Thyroid gland (tissue), 4 donors: ENCODE data around the gene CCT7. TPM values are rescaled to one million over a fixed set of nuclear protein-coding genes. Genes with fewer than 3 reads are reported as not detected.

Source experiments
- DNase-seq, 2 donors: peaks; one replicate each; pipeline ENCODE4 v3.0.0-alpha.2; 2019
- H3K27ac ChIP-seq, 3 donors: fragments of 200-600 bp; sonication (generic); 1 replicate in 2 of 3; 2 replicates in 1 of 3; pipeline ENCODE4 v1.5.1; 2016 to 2019; ENCODE audit warnings: mild to moderate bottlenecking in 1 of 3, moderate library complexity in 1 of 3
- H3K27me3 ChIP-seq: fragments of 200-600 bp; sonication (generic); one replicate; pipeline ENCODE4 v1.5.1; 2019
- H3K36me3 ChIP-seq, 2 donors: fragments of 200-600 bp; sonication (generic); one replicate each; pipeline ENCODE4 v1.5.1; 2016 to 2019
- H3K4me1 ChIP-seq, 2 donors: fragments of 200-600 bp; sonication (generic); one replicate each; pipeline ENCODE4 v1.5.1; 2017 to 2019
- H3K4me3 ChIP-seq, 3 donors: fragments of 200-600 bp; sonication (generic); replicated peaks in 1 of 3; 1 replicate in 2 of 3; 2 replicates in 1 of 3; pipeline ENCODE4 v1.5.1; 2016; ENCODE audit warnings: mild to moderate bottlenecking in 1 of 3
- H3K9me3 ChIP-seq: fragments of 200-600 bp; sonication (generic); one replicate; pipeline ENCODE4 v1.5.1; 2017
- POLR2A ChIP-seq, 2 donors: fragments of 450-650 bp; IDR thresholded peaks; one replicate each; pipeline ENCODE4 v1.6.1; 2017; ENCODE audit warnings: antibody characterized with exemption in 2 of 2, mild to moderate bottlenecking in 2 of 2, moderate library complexity in 1 of 2
- WGBS, 2 donors: methylation state at CpG; one replicate each; pipeline ENCODE4 v1.1.5; 2017; 5-methylcytosine and 5-hydroxymethylcytosine counted together
- intact Hi-C: fragments of 100-400 bp; cut with DNase I; formaldehyde crosslinking; loops from one replicate; pipeline ENCODE4 v1.15.1; 2023
- total RNA-seq, 4 donors: library from RNA; depleted of rRNA; stranded (reverse); fragments of >200 nt; gene quantifications; one replicate each; pipeline ENCODE4 v1.2.3, GENCODE V29; 2016
- TF ChIP-seq, protein P1 (sequence below), 6 experiments: fragments of 200-600 bp in 3 of 6; fragments of 450-650 bp in 3 of 6; sonication (generic) in 3 of 6; IDR thresholded peaks; one replicate each; pipeline ENCODE4 v1.5.1; 2016 to 2019; ENCODE audit warnings: antibody characterized with exemption in 6 of 6, mild to moderate bottlenecking in 2 of 6, inconsistent platforms in 1 of 6, moderate library complexity in 1 of 6

Gene CCT7
- total RNA-seq, 4 donors from 2014 or later = 160 to 205 (median 189) TPM

DNA sequence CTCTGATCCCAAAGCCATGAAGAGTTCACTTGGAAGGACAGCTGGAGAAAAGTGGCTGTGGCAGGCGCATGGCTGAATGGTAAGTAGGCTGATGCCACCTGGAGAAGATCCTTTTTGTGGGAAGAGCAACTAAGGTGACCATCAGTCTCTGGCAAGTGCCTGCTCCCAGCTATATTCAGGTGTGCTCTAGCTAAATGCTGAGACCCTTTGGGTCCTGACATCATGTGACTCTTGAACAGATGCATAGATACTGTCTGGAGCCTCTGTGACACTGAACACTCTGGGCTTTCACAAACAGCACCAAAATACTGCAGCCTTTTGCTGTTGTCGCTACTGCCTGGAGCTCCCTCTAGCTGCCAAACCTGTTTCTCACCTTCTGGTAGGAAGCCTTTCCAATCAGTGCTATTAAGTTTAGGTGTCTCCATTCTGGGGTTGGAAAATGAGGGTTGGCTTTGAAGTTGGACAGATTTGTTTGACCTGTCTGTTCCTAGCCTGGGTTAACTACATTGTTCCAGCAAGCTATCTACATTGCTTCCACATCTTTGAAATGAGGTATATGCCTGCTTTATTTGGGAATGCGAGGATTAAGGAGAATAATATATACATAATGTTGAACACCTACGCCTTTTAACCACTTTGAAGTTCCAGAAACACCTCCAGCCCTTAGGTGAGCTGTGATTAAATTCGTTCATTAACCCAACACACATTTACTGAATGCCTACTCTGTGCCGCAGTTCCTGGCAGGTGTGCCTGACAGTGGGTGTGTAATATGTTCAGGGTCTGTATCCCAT, 56.1 kb downstream of the CCT7 start:
- DNase-seq = no peak
- no peaks in the 10 kb centered on the region for H3K9me3 ChIP-seq
- peaks cover 36% of the 10 kb centered on the region for H3K27me3 ChIP-seq
- H3K4me1 ChIP-seq = peaks cover 0 to 16% of the 10 kb centered on the region in 2 donors
- H3K36me3 ChIP-seq = no peaks in the 10 kb centered on the region
- H3K4me3 ChIP-seq = no peak overlapping the region
- H3K27ac ChIP-seq = no peak overlapping the region
- TF ChIP-seq, protein P1, sequence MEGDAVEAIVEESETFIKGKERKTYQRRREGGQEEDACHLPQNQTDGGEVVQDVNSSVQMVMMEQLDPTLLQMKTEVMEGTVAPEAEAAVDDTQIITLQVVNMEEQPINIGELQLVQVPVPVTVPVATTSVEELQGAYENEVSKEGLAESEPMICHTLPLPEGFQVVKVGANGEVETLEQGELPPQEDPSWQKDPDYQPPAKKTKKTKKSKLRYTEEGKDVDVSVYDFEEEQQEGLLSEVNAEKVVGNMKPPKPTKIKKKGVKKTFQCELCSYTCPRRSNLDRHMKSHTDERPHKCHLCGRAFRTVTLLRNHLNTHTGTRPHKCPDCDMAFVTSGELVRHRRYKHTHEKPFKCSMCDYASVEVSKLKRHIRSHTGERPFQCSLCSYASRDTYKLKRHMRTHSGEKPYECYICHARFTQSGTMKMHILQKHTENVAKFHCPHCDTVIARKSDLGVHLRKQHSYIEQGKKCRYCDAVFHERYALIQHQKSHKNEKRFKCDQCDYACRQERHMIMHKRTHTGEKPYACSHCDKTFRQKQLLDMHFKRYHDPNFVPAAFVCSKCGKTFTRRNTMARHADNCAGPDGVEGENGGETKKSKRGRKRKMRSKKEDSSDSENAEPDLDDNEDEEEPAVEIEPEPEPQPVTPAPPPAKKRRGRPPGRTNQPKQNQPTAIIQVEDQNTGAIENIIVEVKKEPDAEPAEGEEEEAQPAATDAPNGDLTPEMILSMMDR (IDR thresholded peaks at IDR 0.05) = peak in 1 of 6 experiments; percentile 32
- TF ChIP-seq POLR2A (IDR thresholded peaks at IDR 0.05) = no peak
- intact Hi-C loops = no loop called here
- 60 to 76% methylated on average over 5 to 6 of the region's 6 CpGs for WGBS, 2 donors

DNA sequence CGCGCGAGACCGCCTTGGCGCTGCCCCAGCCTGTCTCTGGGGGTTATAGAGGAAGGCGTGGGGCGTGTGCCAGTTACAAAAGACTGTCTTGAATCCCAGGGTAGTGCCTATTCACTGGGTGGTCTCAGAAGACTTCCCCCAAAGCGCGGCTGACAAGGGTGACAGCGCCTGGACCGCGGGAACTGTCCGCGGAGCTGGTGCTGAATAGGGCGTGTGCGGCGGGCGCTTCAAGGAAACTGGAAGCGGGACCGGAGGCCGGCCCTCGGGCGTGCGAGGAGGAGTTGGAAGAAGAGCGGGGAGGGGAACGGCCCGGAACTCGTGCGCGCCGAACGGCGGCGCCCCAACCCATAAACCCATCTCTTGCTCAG, 57.0 kb downstream of the CCT7 start:
- peaks cover 36% of the 10 kb centered on the region for H3K27me3 ChIP-seq
- no peaks in the 10 kb centered on the region for H3K9me3 ChIP-seq
- H3K36me3 ChIP-seq = no peaks in the 10 kb centered on the region
- no peak overlapping the region for H3K27ac ChIP-seq
- H3K4me1 ChIP-seq = peaks cover 0 to 16% of the 10 kb centered on the region in 2 donors
- TF ChIP-seq, protein P1 (IDR thresholded peaks at IDR 0.05) = no peak
- no peak for TF ChIP-seq POLR2A (IDR thresholded peaks at IDR 0.05)
- DNase-seq = peak; percentile 36 to 55
- 4 to 7% methylated on average over 33 to 34 of the region's 34 CpGs for WGBS, 2 donors
- intact Hi-C loops = no loop called here
- H3K4me3 ChIP-seq = peak overlapping the region in 1 of 3 donors; percentile 9

DNA sequence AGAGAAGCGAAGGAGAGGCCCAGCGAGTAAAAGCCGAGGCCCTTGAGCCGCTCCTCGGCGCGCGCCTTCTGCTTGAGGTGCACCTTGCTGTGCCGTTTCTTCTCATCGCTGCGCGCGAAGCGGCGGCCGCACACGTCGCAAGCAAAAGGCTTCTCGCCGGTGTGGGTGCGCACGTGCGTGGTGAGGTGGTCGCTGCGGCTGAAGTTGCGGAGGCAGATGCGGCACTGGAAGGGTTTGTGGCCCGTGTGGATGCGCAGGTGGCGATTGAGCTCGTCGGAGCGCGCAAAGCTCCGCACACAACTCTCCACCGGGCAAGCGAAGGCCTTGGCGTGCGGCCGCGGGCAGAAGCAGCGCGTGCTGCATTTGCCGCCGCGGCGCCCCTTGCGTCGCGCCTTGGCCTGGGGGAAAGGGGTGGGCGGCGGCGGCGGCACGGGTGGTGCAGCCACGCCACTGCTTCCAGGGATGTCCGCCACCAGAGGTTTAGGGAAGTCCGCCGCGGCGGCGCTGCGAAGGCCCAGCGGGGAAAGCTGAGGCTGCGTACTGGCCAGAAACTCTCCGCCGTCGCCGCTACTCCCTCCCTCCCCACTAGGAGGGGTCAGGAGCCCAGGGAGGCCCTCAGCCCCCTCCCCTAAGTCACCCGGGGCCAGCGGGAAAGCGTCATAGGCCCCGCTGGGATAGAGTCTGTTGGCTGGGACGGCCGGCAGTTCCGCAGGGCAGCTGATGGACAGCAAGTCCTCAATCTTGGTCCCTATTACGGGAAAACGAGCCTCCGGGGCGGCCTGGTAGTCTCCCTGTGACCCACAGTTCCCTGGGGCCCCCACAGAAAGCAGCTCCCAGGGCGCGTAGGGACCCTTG, 57.6 kb downstream of the CCT7 start:
- H3K27ac ChIP-seq = no peak overlapping the region
- H3K9me3 ChIP-seq = no peaks in the 10 kb centered on the region
- peaks cover 36% of the 10 kb centered on the region for H3K27me3 ChIP-seq
- WGBS, 2 donors = 3 to 4% methylated on average over 26 to 56 of the region's 82 CpGs
- H3K36me3 ChIP-seq = no peaks in the 10 kb centered on the region
- no peak for DNase-seq
- intact Hi-C loops = no loop called here
- TF ChIP-seq POLR2A (IDR thresholded peaks at IDR 0.05) = no peak
- TF ChIP-seq, protein P1 (IDR thresholded peaks at IDR 0.05) = no peak
- peak overlapping the region in 1 of 3 donors; percentile 9 for H3K4me3 ChIP-seq
- H3K4me1 ChIP-seq = peaks cover 0 to 16% of the 10 kb centered on the region in 2 donors

DNA sequence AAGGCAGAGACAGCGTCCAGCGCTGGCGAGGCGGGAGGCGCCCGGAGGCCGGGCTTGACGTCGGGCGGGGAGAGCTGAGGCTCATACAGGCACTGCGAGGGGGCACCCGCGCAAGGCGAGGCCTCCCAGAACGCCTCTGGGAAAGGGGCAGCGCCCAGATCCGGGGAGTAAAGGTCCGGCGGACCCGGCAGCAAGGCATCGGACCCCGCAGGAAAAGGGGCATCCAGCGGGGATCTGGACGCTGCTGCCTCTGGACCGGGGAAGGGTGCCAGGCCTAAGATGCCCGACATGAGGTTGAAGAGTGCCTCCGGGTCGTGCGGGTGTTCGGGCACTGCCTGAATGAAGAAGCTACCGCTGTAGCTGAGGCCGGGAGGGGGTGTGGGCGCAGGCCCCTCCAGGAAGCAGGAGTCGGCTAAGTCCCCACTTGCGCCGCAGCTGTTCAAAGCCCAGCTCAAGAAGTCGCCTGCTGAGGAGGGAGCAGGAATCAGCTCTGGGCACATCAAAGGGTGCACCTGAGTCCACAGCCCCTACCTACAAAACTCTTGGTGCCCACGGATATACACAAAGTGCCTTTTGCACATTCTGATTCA, 58.3 kb downstream of the CCT7 start:
- WGBS, 2 donors = 5 to 11% methylated on average over 5 to 16 of the region's 38 CpGs
- peaks cover 36% of the 10 kb centered on the region for H3K27me3 ChIP-seq
- intact Hi-C loops = no loop called here

More for the DNA sequence above, 58.3 kb downstream of the CCT7 start:
- no peak for TF ChIP-seq POLR2A (IDR thresholded peaks at IDR 0.05)
- TF ChIP-seq, protein P1 (IDR thresholded peaks at IDR 0.05) = no peak
- DNase-seq = no peak
- no peaks in the 10 kb centered on the region for H3K9me3 ChIP-seq
- H3K4me1 ChIP-seq = peaks cover 0 to 16% of the 10 kb centered on the region in 2 donors
- H3K4me3 ChIP-seq = no peak overlapping the region
- H3K27ac ChIP-seq = no peak overlapping the region
- H3K36me3 ChIP-seq = no peaks in the 10 kb centered on the region
